ENCODE results near the gene CX3CL1. TPM values are rescaled to one million over a fixed set of nuclear protein-coding genes. Genes with fewer than 3 reads are reported as not detected.

The CX3CL1 gene
- total and polyA plus RNA-seq, 2 of the 4 experiments (the other 2 are of a cell fraction), result 0.18 to 0.77 TPM

GRCh38 chr16:57352636-57353047, 19.6 kb upstream of the CX3CL1 start:
- no peaks in the 10 kb centered on the region for H3K36me3 ChIP-seq (ENCODE audit: control insufficient read depth, insufficient read depth, low read length)
- intact Hi-C loops (cut with micrococcal nuclease) (no loop called here), in situ Hi-C loops (cut with MboI; ENCODE audit: low sequenced_read_pairs) (no loop called here), dilution Hi-C loops (cut with HindIII; ENCODE audit: low sequenced_read_pairs, unreplicated experiment) (no loop called here)
- no peak overlapping the region for H3K18ac ChIP-seq (ENCODE audit: low read depth, low read length)
- no peak overlapping the region for H3K4me3 ChIP-seq (ENCODE audit: insufficient read depth, low read depth, low read length)
- H4K20me1 ChIP-seq (ENCODE audit: insufficient read depth, low read length), result no peaks in the 10 kb centered on the region; the same call in 1 of the 2 replicates
- no peak overlapping the region for H4K5ac ChIP-seq (ENCODE audit: low read depth, low read length)
- no peak overlapping the region for H3K56ac ChIP-seq (ENCODE audit: extremely low read depth, insufficient read depth, low read length)
- H2AFZ ChIP-seq (replicated peaks; ENCODE audit: low read length, poor library complexity), result no peak overlapping the region
- H2BK15ac ChIP-seq (ENCODE audit: low read depth, low read length), result no peak overlapping the region
- no peak overlapping the region for H2AK5ac ChIP-seq (ENCODE audit: low read depth, low read length)
- H2BK120ac ChIP-seq (ENCODE audit: low read depth, low read length), result no peak overlapping the region
- no CpG with 5 or more reads among the region's 6 CpGs for WGBS, 2 experiments (ENCODE audit: extremely low coverage in 2 of 2, insufficient read length in 1 of 2)
- POLR2A ChIA-PET (ENCODE audit: unreplicated experiment), result no interaction called here
- H2BK20ac ChIP-seq (ENCODE audit: low read depth, low read length), result no peak overlapping the region
- CTCF ChIA-PET, result interaction anchor here (0.6 kb wide), 1 partner anchor 12 kb away, joined by 3 read pairs; no protein-coding TSS in a partner anchor
- no peaks in the 10 kb centered on the region for H3K79me1 ChIP-seq (ENCODE audit: low read depth in 1 of 2, low read length in 2 of 2)
- H3K23ac ChIP-seq (ENCODE audit: low read depth, low read length), result no peak overlapping the region
- no peaks in the 10 kb centered on the region for H3K9me3 ChIP-seq (ENCODE audit: control insufficient read depth, insufficient read depth, low read length)
- no TSS peak for BruUV-seq (replicated peaks)
- H2BK5ac ChIP-seq (ENCODE audit: low read depth, low read length, poor library complexity, severe bottlenecking), result no peak overlapping the region
- H4K91ac ChIP-seq (ENCODE audit: insufficient read depth, low read depth, low read length), result no peak overlapping the region
- DNase-seq (no peak), ATAC-seq (ENCODE audit: low read depth) (no peak)
- no peak overlapping the region for H3K4me2 ChIP-seq (ENCODE audit: low read depth, low read length)
- H3K4ac ChIP-seq (ENCODE audit: low read depth, low read length), result no peak overlapping the region
- peaks cover 50% of the 10 kb centered on the region for H3K27me3 ChIP-seq (ENCODE audit: control insufficient read depth, insufficient read depth, low read length)
- no peaks in the 10 kb centered on the region for H3K4me1 ChIP-seq (ENCODE audit: control insufficient read depth, insufficient read depth, low read length)
- no peak overlapping the region for H3K9ac ChIP-seq (ENCODE audit: low read depth, low read length)
- H3K27ac ChIP-seq (ENCODE audit: insufficient read depth, low read length), result no peak overlapping the region
- no peak overlapping the region for H4K8ac ChIP-seq (ENCODE audit: low read depth in 2 of 2, low read length in 2 of 2)
- TF ChIP-seq POLR2A (IDR thresholded peaks at IDR 0.05; ENCODE audit: low read depth, low read length) (no peak), SMC3 (IDR thresholded peaks at IDR 0.05; ENCODE audit: low read depth, low read length) (no peak), FOS (IDR thresholded peaks at IDR 0.05; ENCODE audit: low read depth, low read length) (no peak), CHD1 (IDR thresholded peaks at IDR 0.05; ENCODE audit: low read depth, low read length) (no peak), MXI1 (IDR thresholded peaks at IDR 0.05; ENCODE audit: borderline replicate concordance, low read depth, low read length) (no peak), MAZ (IDR thresholded peaks at IDR 0.05; ENCODE audit: borderline replicate concordance, low read depth, low read length) (no peak), RAD21 (IDR thresholded peaks at IDR 0.05; ENCODE audit: low read length) (no peak), RCOR1 (IDR thresholded peaks at IDR 0.05; ENCODE audit: insufficient replicate concordance, low read length) (no peak), CEBPB (IDR thresholded peaks at IDR 0.05; ENCODE audit: low read depth, low read length) (no peak), BHLHE40 (IDR thresholded peaks at IDR 0.05; ENCODE audit: low read depth, low read length) (no peak), MAFK (IDR thresholded peaks at IDR 0.05; ENCODE audit: low read depth, low read length) (no peak), NFE2L2 (IDR thresholded peaks at IDR 0.05; ENCODE audit: low read depth, low read length) (no peak), USF2 (IDR thresholded peaks at IDR 0.05; ENCODE audit: low read depth, low read length) (no peak), RFX5 (IDR thresholded peaks at IDR 0.05; ENCODE audit: low read depth, low read length) (no peak)
- TF ChIP-seq, protein P1, sequence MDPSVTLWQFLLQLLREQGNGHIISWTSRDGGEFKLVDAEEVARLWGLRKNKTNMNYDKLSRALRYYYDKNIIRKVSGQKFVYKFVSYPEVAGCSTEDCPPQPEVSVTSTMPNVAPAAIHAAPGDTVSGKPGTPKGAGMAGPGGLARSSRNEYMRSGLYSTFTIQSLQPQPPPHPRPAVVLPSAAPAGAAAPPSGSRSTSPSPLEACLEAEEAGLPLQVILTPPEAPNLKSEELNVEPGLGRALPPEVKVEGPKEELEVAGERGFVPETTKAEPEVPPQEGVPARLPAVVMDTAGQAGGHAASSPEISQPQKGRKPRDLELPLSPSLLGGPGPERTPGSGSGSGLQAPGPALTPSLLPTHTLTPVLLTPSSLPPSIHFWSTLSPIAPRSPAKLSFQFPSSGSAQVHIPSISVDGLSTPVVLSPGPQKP (IDR thresholded peaks at IDR 0.05; ENCODE audit: borderline replicate concordance, low read depth, low read length), result no peak
- TF ChIP-seq, protein P2, sequence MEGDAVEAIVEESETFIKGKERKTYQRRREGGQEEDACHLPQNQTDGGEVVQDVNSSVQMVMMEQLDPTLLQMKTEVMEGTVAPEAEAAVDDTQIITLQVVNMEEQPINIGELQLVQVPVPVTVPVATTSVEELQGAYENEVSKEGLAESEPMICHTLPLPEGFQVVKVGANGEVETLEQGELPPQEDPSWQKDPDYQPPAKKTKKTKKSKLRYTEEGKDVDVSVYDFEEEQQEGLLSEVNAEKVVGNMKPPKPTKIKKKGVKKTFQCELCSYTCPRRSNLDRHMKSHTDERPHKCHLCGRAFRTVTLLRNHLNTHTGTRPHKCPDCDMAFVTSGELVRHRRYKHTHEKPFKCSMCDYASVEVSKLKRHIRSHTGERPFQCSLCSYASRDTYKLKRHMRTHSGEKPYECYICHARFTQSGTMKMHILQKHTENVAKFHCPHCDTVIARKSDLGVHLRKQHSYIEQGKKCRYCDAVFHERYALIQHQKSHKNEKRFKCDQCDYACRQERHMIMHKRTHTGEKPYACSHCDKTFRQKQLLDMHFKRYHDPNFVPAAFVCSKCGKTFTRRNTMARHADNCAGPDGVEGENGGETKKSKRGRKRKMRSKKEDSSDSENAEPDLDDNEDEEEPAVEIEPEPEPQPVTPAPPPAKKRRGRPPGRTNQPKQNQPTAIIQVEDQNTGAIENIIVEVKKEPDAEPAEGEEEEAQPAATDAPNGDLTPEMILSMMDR (conservative IDR thresholded peaks at IDR 0.05; ENCODE audit: low read depth, low read length), result no peak
- H2AK9ac ChIP-seq (replicated peaks; ENCODE audit: low read depth, low read length, poor library complexity), result no peak overlapping the region
- no peak overlapping the region for H3K14ac ChIP-seq (replicated peaks; ENCODE audit: low read depth, low read length)
- H3K9me1 ChIP-seq (ENCODE audit: insufficient read depth, low read length), result no peaks in the 10 kb centered on the region
